Ecto neural progenitor cell (in vitro differentiated cells): Measurements from ENCODE around the gene S100A12.

Source experiments
- DNase-seq: peaks from one replicate; pipeline ENCODE4 v3.0.0-alpha.2; 2018; ENCODE audit warnings: low spot score

The S100A12 gene

GRCh38 chr1:153336650-153337049, 38.8 kb downstream of the S100A12 start:
- DNase-seq: no peak

GRCh38 chr1:153333902-153334301, 41.5 kb downstream of the S100A12 start:
- DNase-seq: no peak

GRCh38 chr1:153324912-153325311, 50.5 kb downstream of the S100A12 start:
- no peak for DNase-seq
